T-helper 17 cell (primary cell): ENCODE data around the gene TRIM56. TPM values are rescaled to one million over a fixed set of nuclear protein-coding genes. Genes with fewer than 3 reads are reported as not detected.
"Not testable (repeated sequence)": the region's sequence is repeated elsewhere in the genome, so short reads cannot be mapped to it uniquely, and the experiment has no call there.

Experiments used
- ATAC-seq: fragments of 150-1000 bp; cut with Tn5 transposase; 2 replicates; pipeline ENCODE4 v1.10.0; 2021; ENCODE audit warnings: mild to moderate bottlenecking, moderate library complexity
- DNase-seq, 3 donors: peaks; one replicate each; pipeline versions ENCODE4 v3.0.0 to v3.0.0-alpha.2; 2020 to 2021
- H3K9me3 ChIP-seq: one replicate; pipeline ENCODE4 v1.7.0; 2013; ENCODE audit warnings: low read length, mild to moderate bottlenecking; ENCODE audit not compliant: control insufficient read depth, poor library complexity, severe bottlenecking
- H3K27ac Mint-ChIP-seq: one replicate; pipeline ENCODE4 v1.8.0; 2022; ENCODE audit warnings: mild to moderate bottlenecking, moderate library complexity, mixed read lengths
- H3K27me3 Mint-ChIP-seq: one replicate; pipeline ENCODE4 v1.8.0; 2022; ENCODE audit warnings: mixed read lengths
- H3K36me3 Mint-ChIP-seq: one replicate; pipeline ENCODE4 v1.8.0; 2022; ENCODE audit warnings: low read depth, mixed read lengths
- H3K4me1 Mint-ChIP-seq: one replicate; pipeline ENCODE4 v1.8.0; 2022; ENCODE audit warnings: mild to moderate bottlenecking, mixed read lengths
- H3K4me3 Mint-ChIP-seq: one replicate; pipeline ENCODE4 v1.8.0; 2022; ENCODE audit warnings: mild to moderate bottlenecking, moderate library complexity, mixed read lengths
- total RNA-seq, 4 donors: library from RNA in 2 of 4; stranded (reverse) in 2 of 4; gene quantifications; one replicate each; pipeline ENCODE4 v1.2.3 and lab custom pipeline; 2022 to 2026

The TRIM56 gene
- total RNA-seq, 2 donors from 2014 or later, result 38.4 to 46.6 TPM

GRCh38 chr7:101075646-101076045, 9.6 kb upstream of the TRIM56 start:
- Mint-ChIP-seq H3K4me3 (no peak overlapping the region), H3K4me1 (peaks cover 6% of the 10 kb centered on the region), H3K36me3 (peaks cover 2% of the 10 kb centered on the region), H3K27me3 (peaks cover 23% of the 10 kb centered on the region), H3K27ac (no peak overlapping the region)
- ATAC-seq, result no peak
- DNase-seq, result no peak
- H3K9me3 ChIP-seq, result no peaks in the 10 kb centered on the region

GRCh38 chr7:101076183-101076582, 9.1 kb upstream of the TRIM56 start:
- not testable (repeated sequence) for H3K36me3 Mint-ChIP-seq, H3K27ac Mint-ChIP-seq, H3K4me3 Mint-ChIP-seq, ATAC-seq, H3K4me1 Mint-ChIP-seq, DNase-seq, H3K9me3 ChIP-seq
- H3K27me3 Mint-ChIP-seq, result peaks cover 23% of the 10 kb centered on the region

GRCh38 chr7:101077303-101078086, 7.8 kb upstream of the TRIM56 start:
- Mint-ChIP-seq H3K36me3 (peaks cover 2% of the 10 kb centered on the region), H3K27ac (peak overlapping the region; percentile 68), H3K4me3 (no peak overlapping the region), H3K27me3 (peaks cover 16% of the 10 kb centered on the region), H3K4me1 (peaks cover 6% of the 10 kb centered on the region)
- peak; percentile 59 to 84 (median 62) for DNase-seq
- peak; percentile 100 for ATAC-seq
- H3K9me3 ChIP-seq, result no peaks in the 10 kb centered on the region

- Mint-ChIP-seq H3K4me1 (peaks cover 18% of the 10 kb centered on the region), H3K27me3 (no peaks in the 10 kb centered on the region), H3K4me3 (no peak overlapping the region), H3K36me3 (peaks cover 2% of the 10 kb centered on the region), H3K27ac (peak overlapping the region; percentile 47)
- DNase-seq, result no peak
- no peaks in the 10 kb centered on the region for H3K9me3 ChIP-seq
- no peak for ATAC-seq
These were observed 3.8 kb upstream of the TRIM56 start for GRCh38 chr7:101081432-101081831.

GRCh38 chr7:101084865-101085161, 468 bp upstream of the TRIM56 start:
- H3K4me3 Mint-ChIP-seq, result peak overlapping the region; percentile 98
- H3K4me1 Mint-ChIP-seq, result peaks cover 22% of the 10 kb centered on the region
- no peak for ATAC-seq
- no peaks in the 10 kb centered on the region for H3K9me3 ChIP-seq
- DNase-seq, result no peak
- no peaks in the 10 kb centered on the region for H3K27me3 Mint-ChIP-seq
- peak overlapping the region; percentile 94 for H3K27ac Mint-ChIP-seq
- H3K36me3 Mint-ChIP-seq, result peaks cover 3% of the 10 kb centered on the region

- H3K27me3 Mint-ChIP-seq, result no peaks in the 10 kb centered on the region
- ATAC-seq, result no peak
- H3K27ac Mint-ChIP-seq, result peak overlapping the region; percentile 94
- H3K4me3 Mint-ChIP-seq, result peak overlapping the region; percentile 9
- peaks cover 6% of the 10 kb centered on the region for H3K36me3 Mint-ChIP-seq
- DNase-seq, result no peak
- no peaks in the 10 kb centered on the region for H3K9me3 ChIP-seq
- peaks cover 33% of the 10 kb centered on the region for H3K4me1 Mint-ChIP-seq
These were observed 2.2 kb downstream of the TRIM56 start for GRCh38 chr7:101087334-101088068.

- Mint-ChIP-seq H3K4me1 (peaks cover 33% of the 10 kb centered on the region), H3K27me3 (no peaks in the 10 kb centered on the region), H3K27ac (no peak overlapping the region), H3K36me3 (peaks cover 6% of the 10 kb centered on the region), H3K4me3 (peak overlapping the region; percentile 25)
- DNase-seq, result no peak
- no peaks in the 10 kb centered on the region for H3K9me3 ChIP-seq
- ATAC-seq, result no peak
These were observed 2.8 kb downstream of the TRIM56 start for GRCh38 chr7:101088069-101088425.

GRCh38 chr7:101088858-101089529, 3.7 kb downstream of the TRIM56 start:
- Mint-ChIP-seq H3K27ac (no peak overlapping the region), H3K4me3 (peak overlapping the region; percentile 62), H3K36me3 (peaks cover 6% of the 10 kb centered on the region), H3K27me3 (no peaks in the 10 kb centered on the region), H3K4me1 (peaks cover 35% of the 10 kb centered on the region)
- H3K9me3 ChIP-seq, result no peaks in the 10 kb centered on the region
- DNase-seq, result no peak
- ATAC-seq, result no peak

- Mint-ChIP-seq H3K27ac (peak overlapping the region; percentile 71), H3K4me3 (peak overlapping the region; percentile 62), H3K4me1 (peaks cover 36% of the 10 kb centered on the region), H3K27me3 (no peaks in the 10 kb centered on the region), H3K36me3 (peaks cover 6% of the 10 kb centered on the region)
- no peaks in the 10 kb centered on the region for H3K9me3 ChIP-seq
- ATAC-seq (no peak), DNase-seq (no peak)
These were observed 4.6 kb downstream of the TRIM56 start for GRCh38 chr7:101089876-101090275.

- DNase-seq, H3K27me3 Mint-ChIP-seq, ATAC-seq, H3K36me3 Mint-ChIP-seq, H3K9me3 ChIP-seq, H3K27ac Mint-ChIP-seq, H3K4me3 Mint-ChIP-seq: not testable (repeated sequence)
- H3K4me1 Mint-ChIP-seq, result peaks cover 35% of the 10 kb centered on the region
These were observed 7.1 kb downstream of the TRIM56 start for GRCh38 chr7:101092266-101092905.

- Mint-ChIP-seq H3K4me3 (no peak overlapping the region), H3K27ac (peak overlapping the region; percentile 53)
- no peak for DNase-seq
These were observed 8.6 kb downstream of the TRIM56 start for GRCh38 chr7:101093906-101094305.

GRCh38 chr7:101094376-101094775, 9.1 kb downstream of the TRIM56 start:
- H3K4me3 Mint-ChIP-seq, result no peak overlapping the region
- peaks cover 35% of the 10 kb centered on the region for H3K4me1 Mint-ChIP-seq
- no peaks in the 10 kb centered on the region for H3K27me3 Mint-ChIP-seq
- DNase-seq, result no peak
- H3K36me3 Mint-ChIP-seq, result peaks cover 4% of the 10 kb centered on the region
- no peak for ATAC-seq
- peak overlapping the region; percentile 53 for H3K27ac Mint-ChIP-seq
- H3K9me3 ChIP-seq, result no peaks in the 10 kb centered on the region

More at GRCh38 chr7:101093906-101094305, 8.6 kb downstream of the TRIM56 start:
- H3K4me1 Mint-ChIP-seq, result peaks cover 36% of the 10 kb centered on the region
- ATAC-seq, result no peak
- no peaks in the 10 kb centered on the region for H3K27me3 Mint-ChIP-seq
- no peaks in the 10 kb centered on the region for H3K9me3 ChIP-seq
- peaks cover 4% of the 10 kb centered on the region for H3K36me3 Mint-ChIP-seq

GRCh38 chr7:101094791-101095375, 9.6 kb downstream of the TRIM56 start:
- peaks cover 31% of the 10 kb centered on the region for H3K4me1 Mint-ChIP-seq
- H3K9me3 ChIP-seq, result no peaks in the 10 kb centered on the region
- no peak overlapping the region for H3K4me3 Mint-ChIP-seq
- H3K36me3 Mint-ChIP-seq, result peaks cover 4% of the 10 kb centered on the region
- peak overlapping the region; percentile 53 for H3K27ac Mint-ChIP-seq
- ATAC-seq (no peak), DNase-seq (no peak)
- no peaks in the 10 kb centered on the region for H3K27me3 Mint-ChIP-seq
